Ectodermal cell (in vitro differentiated cells): ENCODE measurements around the gene ATAD2B.
"Not testable (repeated sequence)": the region's sequence is repeated elsewhere in the genome, so short reads cannot be mapped to it uniquely, and the experiment has no call there.

Experiments used
- H3K27ac ChIP-seq: 2 replicates; pipeline ENCODE4 v1.7.0; 2013; ENCODE audit warnings: mild to moderate bottlenecking, low read depth, low read length; ENCODE audit not compliant: insufficient read depth, poor library complexity, severe bottlenecking
- H3K27me3 ChIP-seq: 2 replicates; pipeline ENCODE4 v1.7.0; 2013; ENCODE audit warnings: mild to moderate bottlenecking, low read length; ENCODE audit not compliant: insufficient read depth, control insufficient read depth, poor library complexity, severe bottlenecking
- H3K36me3 ChIP-seq: one replicate; pipeline ENCODE4 v1.7.0; 2013; ENCODE audit warnings: low read length; ENCODE audit not compliant: control insufficient read depth, insufficient read depth
- H3K4me1 ChIP-seq: one replicate; pipeline ENCODE4 v1.7.0; 2013; ENCODE audit warnings: low read length; ENCODE audit not compliant: control insufficient read depth, insufficient read depth
- H3K4me3 ChIP-seq: 2 replicates; pipeline ENCODE4 v1.7.0; 2013; ENCODE audit warnings: low read depth, low read length, control low read depth; ENCODE audit not compliant: insufficient read depth
- H3K9me3 ChIP-seq: 2 replicates; pipeline ENCODE4 v1.7.0; 2013; ENCODE audit warnings: mild to moderate bottlenecking, low read length, moderate library complexity; ENCODE audit not compliant: control insufficient read depth
- WGBS, 2 experiments: methylation state at CpG; one replicate each; pipeline ENCODE4 v1.1.7; 2013; ENCODE audit warnings: missing lambda C conversion rate in 2 of 2; 5-methylcytosine and 5-hydroxymethylcytosine counted together

Gene ATAD2B

GRCh38 chr2:23801396-23801795 is 125.5 kb downstream of the ATAD2B start:
- Histone ChIP-seq H3K27ac (no peak overlapping the region), H3K27me3 (no peaks in the 10 kb centered on the region), H3K4me3 (no peak overlapping the region), H3K36me3 (no peaks in the 10 kb centered on the region), H3K9me3 (no peaks in the 10 kb centered on the region), H3K4me1 (no peaks in the 10 kb centered on the region)
- 95 to 100% methylated on average over 1 of the region's 1 CpG for WGBS, 2 experiments

- WGBS, 2 experiments, result 86 to 91% methylated on average over 1 of the region's 1 CpG
Measured at GRCh38 chr2:23794234-23794633, 132.7 kb downstream of the ATAD2B start.

GRCh38 chr2:23793476-23793875 is 133.4 kb downstream of the ATAD2B start:
- no peaks in the 10 kb centered on the region for H3K9me3 ChIP-seq
- H3K4me1 ChIP-seq, result no peaks in the 10 kb centered on the region
- 91 to 93% methylated on average over 2 of the region's 2 CpGs for WGBS, 2 experiments
- no peak overlapping the region for H3K4me3 ChIP-seq
- H3K27ac ChIP-seq, result no peak overlapping the region
- no peaks in the 10 kb centered on the region for H3K36me3 ChIP-seq
- no peaks in the 10 kb centered on the region for H3K27me3 ChIP-seq

More at GRCh38 chr2:23794234-23794633, 132.7 kb downstream of the ATAD2B start:
- no peaks in the 10 kb centered on the region for H3K9me3 ChIP-seq
- no peaks in the 10 kb centered on the region for H3K4me1 ChIP-seq
- H3K36me3 ChIP-seq, result no peaks in the 10 kb centered on the region
- no peaks in the 10 kb centered on the region for H3K27me3 ChIP-seq
- no peak overlapping the region for H3K27ac ChIP-seq
- H3K4me3 ChIP-seq, result no peak overlapping the region

GRCh38 chr2:23791030-23791429 is 135.9 kb downstream of the ATAD2B start:
- no peak overlapping the region for H3K27ac ChIP-seq
- no peaks in the 10 kb centered on the region for H3K9me3 ChIP-seq
- H3K4me1 ChIP-seq, result no peaks in the 10 kb centered on the region
- no peak overlapping the region for H3K4me3 ChIP-seq
- no peaks in the 10 kb centered on the region for H3K27me3 ChIP-seq
- H3K36me3 ChIP-seq, result peaks cover 1% of the 10 kb centered on the region

GRCh38 chr2:23789012-23789411 is 137.9 kb downstream of the ATAD2B start:
- Histone ChIP-seq H3K36me3 (peaks cover 8% of the 10 kb centered on the region), H3K4me3 (no peak overlapping the region), H3K9me3 (no peaks in the 10 kb centered on the region), H3K27me3 (no peaks in the 10 kb centered on the region), H3K4me1 (no peaks in the 10 kb centered on the region), H3K27ac (no peak overlapping the region)
- 94 to 100% methylated on average over 1 of the region's 1 CpG for WGBS, 2 experiments

- Histone ChIP-seq H3K9me3 (no peaks in the 10 kb centered on the region), H3K27ac (no peak overlapping the region), H3K36me3 (peaks cover 8% of the 10 kb centered on the region), H3K27me3 (no peaks in the 10 kb centered on the region), H3K4me3 (no peak overlapping the region), H3K4me1 (no peaks in the 10 kb centered on the region)
- WGBS, 2 experiments, result 95 to 97% methylated on average over 1 of the region's 1 CpG
Measured at GRCh38 chr2:23788100-23788499, 138.8 kb downstream of the ATAD2B start.

GRCh38 chr2:23784971-23785370 is 142.0 kb downstream of the ATAD2B start:
- H3K9me3 ChIP-seq, result no peaks in the 10 kb centered on the region
- H3K27ac ChIP-seq, result no peak overlapping the region
- no peaks in the 10 kb centered on the region for H3K4me1 ChIP-seq
- peaks cover 8% of the 10 kb centered on the region for H3K36me3 ChIP-seq
- H3K4me3 ChIP-seq, result no peak overlapping the region
- no peaks in the 10 kb centered on the region for H3K27me3 ChIP-seq

GRCh38 chr2:23782646-23783045 is 144.3 kb downstream of the ATAD2B start:
- Histone ChIP-seq H3K36me3 (peaks cover 8% of the 10 kb centered on the region), H3K9me3 (no peaks in the 10 kb centered on the region), H3K4me1 (no peaks in the 10 kb centered on the region), H3K27ac (no peak overlapping the region), H3K27me3 (no peaks in the 10 kb centered on the region), H3K4me3 (no peak overlapping the region)
- WGBS, 2 experiments, result 96 to 100% methylated on average over 1 of the region's 1 CpG

GRCh38 chr2:23782126-23782525 is 144.8 kb downstream of the ATAD2B start:
- Histone ChIP-seq H3K9me3 (no peaks in the 10 kb centered on the region), H3K36me3 (peaks cover 8% of the 10 kb centered on the region), H3K27me3 (no peaks in the 10 kb centered on the region), H3K4me1 (no peaks in the 10 kb centered on the region), H3K27ac (no peak overlapping the region), H3K4me3 (no peak overlapping the region)
- 90 to 97% methylated on average over 1 to 2 of the region's 2 CpGs for WGBS, 2 experiments

GRCh38 chr2:23780465-23780864 is 146.5 kb downstream of the ATAD2B start:
- 88 to 93% methylated on average over 10 of the region's 10 CpGs for WGBS, 2 experiments
- H3K9me3 ChIP-seq, H3K4me1 ChIP-seq, H3K4me3 ChIP-seq, H3K36me3 ChIP-seq, H3K27ac ChIP-seq, H3K27me3 ChIP-seq: not testable (repeated sequence)

- no peak overlapping the region for H3K4me3 ChIP-seq
- 89% methylated on average over 2 of the region's 2 CpGs; no CpG with 5 or more reads in 1 of the 2 experiments for WGBS, 2 experiments
- H3K27ac ChIP-seq, result no peak overlapping the region
- no peaks in the 10 kb centered on the region for H3K27me3 ChIP-seq
- no peaks in the 10 kb centered on the region for H3K4me1 ChIP-seq
- H3K36me3 ChIP-seq, result no peaks in the 10 kb centered on the region
- no peaks in the 10 kb centered on the region for H3K9me3 ChIP-seq
Measured at GRCh38 chr2:23777826-23778225, 149.1 kb downstream of the ATAD2B start.
